Measurements from ENCODE around the gene NKPD1.
"Not testable (repeated sequence)": the region's sequence is repeated elsewhere in the genome, so short reads cannot be mapped to it uniquely, and the experiment has no call there.

The NKPD1 gene

GRCh38 chr19:45139286-45140143 lies 21.3 kb downstream of the NKPD1 start:
- no peak for DNase-seq

GRCh38 chr19:45138303-45138751 lies 22.5 kb downstream of the NKPD1 start:
- DNase-seq = no peak

DNA sequence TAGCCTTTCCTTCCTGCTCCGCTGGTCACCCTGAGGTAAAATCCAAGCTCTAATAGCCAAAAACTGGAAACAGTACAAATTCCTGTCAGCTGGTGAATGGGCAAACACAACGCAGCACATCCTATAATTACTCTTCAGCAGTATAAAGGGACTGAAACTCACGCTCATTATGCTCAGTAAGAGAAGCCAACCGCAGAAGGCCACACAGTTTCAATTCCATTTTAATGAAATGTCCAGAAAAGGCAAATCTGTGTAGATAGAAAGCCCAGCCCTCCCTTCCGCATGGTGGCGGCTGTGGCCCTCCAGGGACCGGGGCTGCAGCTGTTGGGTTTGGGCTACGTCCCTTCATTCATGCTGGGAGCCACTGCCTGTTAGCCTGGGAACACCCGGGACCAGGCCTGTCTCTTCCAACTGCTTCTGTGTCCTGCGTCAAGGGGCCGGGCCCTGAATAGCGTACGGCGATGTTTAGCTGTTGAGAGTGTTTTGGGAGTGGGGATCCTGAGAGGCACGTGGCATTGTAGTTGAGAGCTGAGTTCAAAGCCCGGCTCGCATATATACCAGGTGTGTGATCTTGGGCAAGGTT lies 23.5 kb downstream of the NKPD1 start:
- no peak for DNase-seq

DNA sequence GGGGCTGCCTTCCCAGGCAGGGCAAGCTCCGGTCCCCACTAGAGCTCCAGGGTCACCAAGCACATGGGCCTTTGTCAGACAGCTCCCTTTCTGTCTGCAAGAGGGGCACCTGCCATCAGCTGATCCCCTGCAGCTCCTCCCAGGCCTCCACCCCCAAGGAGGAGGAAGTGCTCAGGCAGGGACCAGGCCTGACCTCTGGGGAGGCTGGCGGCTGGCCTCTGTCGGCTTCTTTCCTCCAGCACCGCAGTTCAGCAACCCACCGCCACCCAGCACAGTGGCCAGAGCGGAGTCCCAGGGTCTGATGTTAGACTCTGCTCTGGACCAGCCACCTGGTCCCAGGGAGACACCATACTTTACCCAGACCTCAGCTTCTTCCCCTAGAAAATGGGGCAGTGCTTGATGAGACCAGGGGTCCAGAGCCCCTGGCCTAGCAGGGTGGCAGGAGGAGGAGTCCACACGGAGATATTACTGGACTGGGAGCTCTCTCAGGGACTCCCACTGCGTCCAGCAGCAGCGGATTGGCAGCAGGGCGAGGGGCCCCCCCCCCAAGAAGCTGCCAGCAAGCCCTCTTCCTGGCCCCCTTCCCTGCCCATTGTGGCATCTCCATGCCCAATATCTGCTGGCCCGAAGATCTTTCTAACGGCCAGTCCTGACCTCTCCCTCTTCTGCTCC lies 24.1 kb downstream of the NKPD1 start:
- no peak for DNase-seq

- no peak for DNase-seq
These were observed 25.5 kb downstream of the NKPD1 start for GRCh38 chr19:45135176-45135885.

DNA sequence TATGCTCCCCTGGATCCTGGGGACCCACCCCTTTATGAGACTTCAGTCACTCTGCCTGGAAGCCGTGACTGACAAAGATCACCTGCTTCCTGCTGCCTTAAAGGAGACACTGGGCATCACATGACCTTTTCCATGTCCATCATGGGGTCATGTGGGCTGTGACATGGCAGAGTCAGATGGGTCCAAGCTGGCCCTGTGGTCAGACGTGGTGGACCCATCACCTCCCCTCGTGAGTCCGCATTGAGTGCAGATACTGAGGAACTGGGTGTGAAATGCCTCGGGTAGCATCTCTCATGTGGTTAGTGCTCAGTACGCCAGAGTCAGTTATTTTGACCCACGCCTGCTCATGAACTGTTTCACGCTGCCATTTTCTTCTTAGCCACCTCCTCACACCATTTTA lies 27.1 kb downstream of the NKPD1 start:
- DNase-seq = no peak

DNA sequence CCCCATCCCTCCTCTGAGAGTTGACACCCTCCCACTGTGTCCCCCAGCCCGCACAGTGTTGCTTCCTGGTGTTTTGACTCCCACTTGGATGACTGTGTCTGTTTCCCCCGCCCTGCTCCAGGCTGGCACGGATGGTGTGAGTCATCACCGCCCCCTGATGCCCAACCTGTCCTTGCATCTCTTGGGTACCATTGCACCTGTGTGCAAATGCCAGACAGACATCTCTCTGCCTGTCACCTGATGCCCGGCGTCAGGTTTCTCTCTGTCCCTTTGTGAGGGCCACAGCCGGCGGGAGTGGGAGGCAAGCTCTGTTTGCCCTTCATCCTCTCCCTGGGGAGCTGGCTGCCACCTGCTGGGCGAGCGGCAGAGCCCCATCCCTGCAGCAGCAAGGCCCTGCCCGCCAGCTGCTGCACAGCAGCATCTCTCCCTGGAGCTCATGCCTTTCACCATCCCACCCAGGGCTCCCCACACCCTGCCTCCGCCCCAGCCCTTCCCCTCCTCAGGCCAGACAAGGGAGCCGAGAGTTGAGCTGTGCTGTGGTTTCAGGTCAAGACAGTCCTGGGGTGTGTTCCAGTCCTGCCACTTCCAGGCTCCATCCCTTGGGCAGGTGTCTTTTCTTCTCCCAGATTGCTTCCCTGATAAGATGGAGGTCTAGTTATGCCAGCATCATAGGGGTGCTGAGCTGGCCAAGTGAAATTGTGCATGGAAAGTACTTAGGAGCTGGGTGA lies 29.7 kb downstream of the NKPD1 start:
- peak; percentile 16 for DNase-seq

DNA sequence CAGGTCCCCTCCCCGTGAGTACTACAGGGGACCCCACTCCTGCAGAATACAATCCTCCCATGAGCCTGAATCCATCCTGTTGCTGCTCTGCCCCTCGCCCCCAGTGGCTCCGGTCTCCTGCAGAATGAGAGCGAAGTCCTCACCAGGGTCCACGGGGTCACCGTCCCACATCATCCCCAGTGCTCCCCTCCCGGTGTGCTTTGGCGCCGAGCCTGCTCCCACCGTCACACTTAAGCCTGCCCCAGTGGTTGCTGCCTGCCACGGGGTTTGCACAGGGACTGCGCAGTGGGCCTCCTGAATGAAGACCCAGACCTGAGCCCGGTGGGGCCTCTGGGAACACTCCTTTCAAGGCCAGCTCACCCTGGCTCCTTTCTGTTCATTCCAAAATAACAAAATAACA lies 30.5 kb downstream of the NKPD1 start:
- DNase-seq = no peak

GRCh38 chr19:45128806-45129205 lies 32.0 kb downstream of the NKPD1 start:
- no peak for DNase-seq

DNA sequence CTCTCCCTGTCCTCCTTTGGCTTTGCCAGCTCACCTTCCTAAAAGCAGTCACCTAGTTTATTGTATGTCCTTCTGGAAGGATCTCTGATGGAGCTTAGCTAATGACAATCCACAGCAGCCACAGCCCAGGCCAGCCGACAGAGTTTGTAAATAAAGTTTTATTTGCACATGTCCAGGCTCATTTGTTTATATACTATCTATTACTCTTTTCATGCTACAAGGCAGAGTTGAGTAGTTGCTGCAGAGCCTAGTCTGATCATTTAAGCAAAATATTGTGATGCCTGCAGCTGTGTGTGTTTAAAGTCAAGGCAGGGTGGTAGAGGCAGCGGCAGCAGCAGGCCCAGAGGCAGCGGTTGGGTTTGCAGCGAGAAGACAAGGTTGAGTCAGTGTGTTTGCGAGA lies 32.6 kb downstream of the NKPD1 start:
- no peak for DNase-seq

DNA sequence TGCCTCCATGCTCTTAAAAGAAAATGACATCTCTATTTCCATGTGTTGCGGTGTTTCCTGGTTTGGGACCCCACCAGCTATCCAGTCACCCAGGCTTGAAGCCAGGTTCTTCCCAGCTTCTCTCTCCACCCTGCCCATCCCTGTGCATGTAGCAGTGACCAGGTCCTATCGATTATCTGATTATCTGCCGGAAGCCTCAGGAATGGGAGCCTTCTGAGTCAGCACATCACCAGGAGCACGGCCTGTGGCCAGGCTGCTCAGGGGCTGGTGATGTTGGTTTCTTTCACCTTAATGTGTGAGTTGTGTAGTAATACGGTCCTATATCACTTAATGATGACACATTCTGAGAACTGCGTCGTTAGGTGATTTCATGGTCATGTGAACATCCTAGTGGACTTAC lies 34.1 kb downstream of the NKPD1 start:
- no peak for DNase-seq

- DNase-seq = peak; percentile 36
These were observed 34.7 kb downstream of the NKPD1 start for GRCh38 chr19:45125975-45126493.

- no peak for DNase-seq
These were observed 35.4 kb downstream of the NKPD1 start for GRCh38 chr19:45125360-45125759.

DNA sequence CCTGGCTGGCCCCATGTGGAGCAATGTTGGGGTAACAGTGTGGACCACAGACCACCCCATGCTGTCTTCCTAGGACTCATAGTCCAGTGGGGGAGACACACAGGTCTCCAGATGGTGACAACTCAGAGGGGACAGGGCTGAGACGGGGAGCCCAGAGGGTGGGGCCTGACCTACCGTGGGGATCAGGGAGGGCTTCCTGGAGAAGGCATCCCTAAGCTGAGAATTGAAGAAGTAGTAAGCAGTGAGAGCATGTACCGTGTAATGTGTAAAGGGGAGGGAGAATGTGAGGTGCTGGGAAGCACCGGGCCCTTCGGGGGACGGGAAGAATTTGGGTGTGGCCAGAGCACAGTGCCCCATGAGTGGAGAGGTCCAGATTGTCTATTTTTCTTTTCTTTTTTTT lies 36.8 kb downstream of the NKPD1 start:
- no peak for DNase-seq

DNA sequence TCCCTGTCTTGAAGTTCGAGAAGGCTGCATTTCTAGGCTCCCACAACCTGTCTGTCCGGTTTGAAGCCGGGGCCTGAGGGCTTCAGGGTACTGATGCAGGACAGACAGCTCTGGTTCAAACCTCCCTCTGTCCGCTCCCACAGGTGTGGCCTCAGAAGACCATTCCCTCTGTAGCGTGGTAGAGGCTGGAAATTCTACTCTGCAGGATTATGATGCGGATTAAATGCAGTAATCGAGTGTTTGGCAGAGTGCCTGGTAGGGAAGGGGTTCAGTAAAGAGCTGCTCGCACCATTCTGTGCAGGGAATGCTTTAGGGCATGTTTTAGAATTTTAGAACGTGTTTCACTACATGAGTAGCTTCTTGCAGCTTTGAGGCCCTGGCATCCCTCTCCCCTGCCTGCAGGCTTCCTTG lies 37.3 kb downstream of the NKPD1 start:
- DNase-seq = no peak

GRCh38 chr19:45122832-45123231 lies 38.0 kb downstream of the NKPD1 start:
- no peak for DNase-seq

DNA sequence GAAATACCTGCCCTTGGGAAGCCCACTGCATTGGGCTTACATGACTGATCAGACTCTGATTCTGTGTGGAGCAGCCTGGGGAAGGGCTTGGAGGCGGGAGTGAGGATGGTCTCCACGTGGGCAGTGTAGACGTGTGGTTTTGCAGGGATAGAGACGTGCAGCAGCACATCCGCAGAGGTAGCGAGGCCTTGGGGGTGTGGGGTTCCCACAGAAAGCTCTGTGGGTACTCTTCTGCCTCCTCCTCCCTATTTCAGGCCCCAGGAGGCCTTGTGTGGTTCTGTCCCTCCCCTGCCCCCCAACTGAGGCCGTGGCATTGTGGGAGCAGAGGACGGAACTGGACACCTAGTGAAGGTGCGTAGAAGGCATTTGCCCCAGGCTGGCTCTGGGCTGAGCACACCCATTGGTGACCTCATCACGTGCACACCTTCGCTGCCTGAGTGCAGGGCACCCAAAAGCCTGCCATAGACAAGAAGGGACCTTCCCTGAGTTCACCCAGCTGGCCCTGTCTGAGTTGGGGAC lies 38.9 kb downstream of the NKPD1 start:
- DNase-seq = no peak

DNA sequence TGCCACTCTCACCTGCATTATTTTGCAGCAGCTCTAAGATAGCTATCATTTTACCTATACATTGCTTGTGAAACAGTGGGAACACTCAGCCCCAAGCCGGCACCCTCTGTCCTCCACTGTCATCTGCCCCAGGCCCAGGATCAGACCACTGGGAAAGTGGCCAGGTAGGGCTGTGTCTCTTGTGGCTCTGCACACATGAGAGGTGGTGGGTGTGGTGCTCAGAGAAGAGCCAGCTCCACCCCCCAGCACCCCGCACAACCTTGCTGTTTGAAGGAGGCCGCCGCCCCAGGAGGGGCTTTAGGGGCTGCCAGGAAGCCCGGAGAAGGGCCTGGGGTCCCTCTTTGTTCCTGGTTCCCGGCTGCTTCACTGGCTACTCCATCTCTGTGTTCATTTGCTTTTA lies 41.2 kb downstream of the NKPD1 start:
- DNase-seq = no peak

DNA sequence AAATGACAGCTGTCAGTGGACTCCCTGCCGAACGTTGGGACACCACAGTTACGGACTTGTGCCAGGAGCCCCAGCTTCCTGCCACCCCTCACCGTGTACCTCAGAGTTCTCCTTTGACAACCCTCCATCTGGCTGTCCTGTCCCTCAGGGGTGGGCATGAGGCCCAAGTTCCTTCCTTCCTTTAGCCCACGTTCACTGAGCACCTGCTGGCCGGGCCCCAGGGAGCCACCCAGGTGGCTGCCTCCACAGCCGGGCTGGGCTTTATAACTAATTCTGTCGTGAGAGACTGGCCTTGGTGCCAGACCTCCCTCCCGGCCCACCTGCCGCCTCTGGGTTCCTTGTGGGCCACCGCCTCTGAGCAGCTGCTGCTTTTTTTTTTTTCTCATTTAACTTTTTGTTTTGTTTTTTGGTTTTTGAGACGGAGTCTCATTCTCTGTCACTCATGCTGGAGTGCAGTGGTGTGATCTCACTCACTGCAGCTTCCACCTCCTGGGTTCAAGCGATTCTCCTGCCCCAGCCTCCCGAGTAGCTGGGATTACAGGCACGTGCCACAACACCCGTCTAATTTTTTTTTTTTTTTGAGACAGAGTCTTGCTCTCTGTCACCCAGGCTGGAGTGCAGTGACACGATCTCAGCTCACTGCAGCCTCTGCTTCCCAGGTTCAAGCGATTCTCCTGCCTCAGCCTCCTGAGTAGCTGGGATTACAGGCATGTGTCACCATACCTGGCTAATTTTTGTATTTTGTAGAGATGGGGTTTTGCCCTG lies 42.0 kb downstream of the NKPD1 start:
- not testable (repeated sequence) for DNase-seq

GRCh38 chr19:45118106-45118505 lies 42.7 kb downstream of the NKPD1 start:
- DNase-seq = no peak

GRCh38 chr19:45117671-45118070 lies 43.1 kb downstream of the NKPD1 start:
- DNase-seq = no peak
